Measurements from ENCODE around the gene STK32B.

The STK32B gene

DNA sequence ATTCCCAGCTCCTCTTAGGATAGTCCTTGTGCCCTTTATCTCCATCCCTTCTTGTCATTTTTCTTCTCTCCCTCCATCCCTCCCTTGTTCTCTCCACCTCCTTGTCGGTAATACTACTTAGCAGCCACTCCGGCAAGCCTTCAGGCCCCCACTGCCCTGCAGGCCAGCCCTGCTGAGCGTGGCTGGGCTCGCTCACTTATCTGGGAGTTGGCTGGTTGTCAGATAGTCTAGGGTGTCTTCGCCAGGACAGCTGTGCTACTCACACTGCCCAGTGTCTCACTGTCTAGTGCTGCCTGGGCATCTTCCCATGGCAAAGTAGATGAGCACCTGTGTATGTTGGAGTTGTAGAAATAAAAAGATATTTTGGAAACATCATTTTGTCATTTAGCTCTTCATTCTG lies 75.0 kb downstream of the STK32B start:
- no peaks in the 10 kb centered on the region for H3K9me3 ChIP-seq (ENCODE audit: severe bottlenecking)
- no peak overlapping the region for H3K27ac ChIP-seq
- no peak for DNase-seq
- no peaks in the 10 kb centered on the region for H3K27me3 ChIP-seq (ENCODE audit: insufficient read depth, low read depth, severe bottlenecking)
- TF ChIP-seq, protein P1, sequence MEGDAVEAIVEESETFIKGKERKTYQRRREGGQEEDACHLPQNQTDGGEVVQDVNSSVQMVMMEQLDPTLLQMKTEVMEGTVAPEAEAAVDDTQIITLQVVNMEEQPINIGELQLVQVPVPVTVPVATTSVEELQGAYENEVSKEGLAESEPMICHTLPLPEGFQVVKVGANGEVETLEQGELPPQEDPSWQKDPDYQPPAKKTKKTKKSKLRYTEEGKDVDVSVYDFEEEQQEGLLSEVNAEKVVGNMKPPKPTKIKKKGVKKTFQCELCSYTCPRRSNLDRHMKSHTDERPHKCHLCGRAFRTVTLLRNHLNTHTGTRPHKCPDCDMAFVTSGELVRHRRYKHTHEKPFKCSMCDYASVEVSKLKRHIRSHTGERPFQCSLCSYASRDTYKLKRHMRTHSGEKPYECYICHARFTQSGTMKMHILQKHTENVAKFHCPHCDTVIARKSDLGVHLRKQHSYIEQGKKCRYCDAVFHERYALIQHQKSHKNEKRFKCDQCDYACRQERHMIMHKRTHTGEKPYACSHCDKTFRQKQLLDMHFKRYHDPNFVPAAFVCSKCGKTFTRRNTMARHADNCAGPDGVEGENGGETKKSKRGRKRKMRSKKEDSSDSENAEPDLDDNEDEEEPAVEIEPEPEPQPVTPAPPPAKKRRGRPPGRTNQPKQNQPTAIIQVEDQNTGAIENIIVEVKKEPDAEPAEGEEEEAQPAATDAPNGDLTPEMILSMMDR (IDR thresholded peaks at IDR 0.05; ENCODE audit: low read depth, low read length) = no peak
- H3K36me3 ChIP-seq = no peaks in the 10 kb centered on the region
- no peak overlapping the region for H3K4me3 ChIP-seq (ENCODE audit: low read depth, low read length)

DNA sequence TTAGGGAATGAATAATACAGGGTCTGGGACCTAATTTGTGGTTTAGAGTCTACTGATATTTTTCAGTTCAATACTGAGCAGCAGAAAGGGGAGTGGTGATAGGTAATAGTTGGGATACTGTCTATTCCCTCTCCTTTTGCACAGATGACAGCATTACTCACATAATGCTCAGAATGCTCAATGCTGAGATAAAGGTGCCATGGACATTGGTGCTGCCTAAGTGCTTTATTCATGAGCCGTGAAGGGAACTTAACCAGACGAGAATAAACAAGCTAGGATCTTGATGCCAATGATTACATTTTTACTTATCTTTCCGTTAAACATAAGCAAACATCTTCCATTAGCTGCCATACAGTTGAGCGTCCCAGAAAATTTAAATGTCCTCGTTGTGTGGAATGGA lies 75.6 kb downstream of the STK32B start:
- H3K27me3 ChIP-seq (ENCODE audit: insufficient read depth, low read depth, severe bottlenecking) = no peaks in the 10 kb centered on the region
- H3K36me3 ChIP-seq = no peaks in the 10 kb centered on the region
- H3K4me3 ChIP-seq (ENCODE audit: low read depth, low read length) = no peak overlapping the region
- peaks cover 3% of the 10 kb centered on the region for H3K9me3 ChIP-seq (ENCODE audit: severe bottlenecking)
- no peak overlapping the region for H3K27ac ChIP-seq
- TF ChIP-seq, protein P1 (IDR thresholded peaks at IDR 0.05; ENCODE audit: low read depth, low read length) = no peak
- DNase-seq = no peak

DNA sequence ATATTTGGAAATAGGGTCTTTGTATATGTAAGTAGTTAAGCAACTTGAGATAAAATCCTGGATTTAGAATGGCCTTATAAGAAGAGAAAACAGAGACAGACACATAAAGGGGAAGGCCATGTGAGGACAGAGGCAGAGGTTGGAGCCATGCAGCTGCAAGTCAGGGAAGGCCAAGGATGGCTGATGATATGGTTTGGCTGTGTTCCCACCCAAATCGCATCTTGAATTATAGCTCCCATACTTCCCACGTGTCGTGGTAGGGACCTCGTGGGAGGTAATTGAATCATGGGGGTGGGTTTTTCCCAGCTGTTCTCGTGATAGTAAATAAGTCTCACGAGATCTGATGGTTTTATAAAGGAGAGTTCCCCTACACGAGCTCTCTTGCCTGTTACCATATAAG lies 76.3 kb downstream of the STK32B start:
- TF ChIP-seq, protein P1 (IDR thresholded peaks at IDR 0.05; ENCODE audit: low read depth, low read length) = no peak
- Histone ChIP-seq H3K36me3 (no peaks in the 10 kb centered on the region), H3K27me3 (ENCODE audit: insufficient read depth, low read depth, severe bottlenecking) (no peaks in the 10 kb centered on the region), H3K4me3 (ENCODE audit: low read depth, low read length) (no peak overlapping the region), H3K9me3 (ENCODE audit: severe bottlenecking) (peaks cover 4% of the 10 kb centered on the region), H3K27ac (no peak overlapping the region)
- no peak for DNase-seq

DNA sequence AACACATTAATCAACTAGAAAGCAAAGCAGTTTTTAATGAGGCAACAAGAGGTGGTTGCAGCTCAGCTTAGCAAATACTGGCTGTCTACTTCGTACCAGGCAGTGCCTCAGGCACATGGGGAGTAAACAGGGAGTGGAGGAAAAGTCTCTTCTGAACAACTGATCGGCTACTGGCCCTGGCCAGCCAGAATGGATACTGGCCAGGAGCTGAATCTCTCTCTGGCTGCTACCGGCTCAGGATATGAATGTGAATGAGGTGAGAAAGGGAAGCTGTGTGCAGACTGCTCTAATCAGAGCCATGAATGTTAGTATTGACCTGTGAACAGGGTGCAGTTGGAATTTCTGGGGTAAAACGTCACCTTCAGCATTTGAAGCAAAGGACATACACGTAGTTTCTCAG lies 77.3 kb downstream of the STK32B start:
- no peak for DNase-seq
- Histone ChIP-seq H3K36me3 (no peaks in the 10 kb centered on the region), H3K27ac (no peak overlapping the region), H3K9me3 (ENCODE audit: severe bottlenecking) (peaks cover 4% of the 10 kb centered on the region), H3K4me3 (ENCODE audit: low read depth, low read length) (no peak overlapping the region), H3K27me3 (ENCODE audit: insufficient read depth, low read depth, severe bottlenecking) (no peaks in the 10 kb centered on the region)
- TF ChIP-seq, protein P1 (IDR thresholded peaks at IDR 0.05; ENCODE audit: low read depth, low read length) = no peak

- Histone ChIP-seq H3K27me3 (ENCODE audit: insufficient read depth, low read depth, severe bottlenecking) (no peaks in the 10 kb centered on the region), H3K27ac (no peak overlapping the region), H3K4me3 (ENCODE audit: low read depth, low read length) (no peak overlapping the region), H3K36me3 (no peaks in the 10 kb centered on the region), H3K9me3 (ENCODE audit: severe bottlenecking) (peaks cover 4% of the 10 kb centered on the region)
- TF ChIP-seq, protein P1 (IDR thresholded peaks at IDR 0.05; ENCODE audit: low read depth, low read length) = no peak
- DNase-seq = no peak
Measured at GRCh38 chr4:5133201-5133600, 81.9 kb downstream of the STK32B start.

GRCh38 chr4:5133933-5134594 lies 82.8 kb downstream of the STK32B start:
- H3K4me3 ChIP-seq (ENCODE audit: low read depth, low read length) = no peak overlapping the region
- no peak for DNase-seq
- H3K36me3 ChIP-seq = no peaks in the 10 kb centered on the region
- H3K9me3 ChIP-seq (ENCODE audit: severe bottlenecking) = peaks cover 4% of the 10 kb centered on the region
- H3K27me3 ChIP-seq (ENCODE audit: insufficient read depth, low read depth, severe bottlenecking) = no peaks in the 10 kb centered on the region
- TF ChIP-seq, protein P1 (IDR thresholded peaks at IDR 0.05; ENCODE audit: low read depth, low read length) = no peak
- H3K27ac ChIP-seq = no peak overlapping the region
